NCI-H82 treated with DMSO at 0.1 percent for 48 hours (cell line): ENCODE results near the gene TRIP13.

Experiments
- DNase-seq: peaks from one replicate; lab custom pipeline; 2025; ENCODE audit not compliant: unreplicated experiment; lab: John Stamatoyannopoulos, UW

Gene TRIP13

DNA sequence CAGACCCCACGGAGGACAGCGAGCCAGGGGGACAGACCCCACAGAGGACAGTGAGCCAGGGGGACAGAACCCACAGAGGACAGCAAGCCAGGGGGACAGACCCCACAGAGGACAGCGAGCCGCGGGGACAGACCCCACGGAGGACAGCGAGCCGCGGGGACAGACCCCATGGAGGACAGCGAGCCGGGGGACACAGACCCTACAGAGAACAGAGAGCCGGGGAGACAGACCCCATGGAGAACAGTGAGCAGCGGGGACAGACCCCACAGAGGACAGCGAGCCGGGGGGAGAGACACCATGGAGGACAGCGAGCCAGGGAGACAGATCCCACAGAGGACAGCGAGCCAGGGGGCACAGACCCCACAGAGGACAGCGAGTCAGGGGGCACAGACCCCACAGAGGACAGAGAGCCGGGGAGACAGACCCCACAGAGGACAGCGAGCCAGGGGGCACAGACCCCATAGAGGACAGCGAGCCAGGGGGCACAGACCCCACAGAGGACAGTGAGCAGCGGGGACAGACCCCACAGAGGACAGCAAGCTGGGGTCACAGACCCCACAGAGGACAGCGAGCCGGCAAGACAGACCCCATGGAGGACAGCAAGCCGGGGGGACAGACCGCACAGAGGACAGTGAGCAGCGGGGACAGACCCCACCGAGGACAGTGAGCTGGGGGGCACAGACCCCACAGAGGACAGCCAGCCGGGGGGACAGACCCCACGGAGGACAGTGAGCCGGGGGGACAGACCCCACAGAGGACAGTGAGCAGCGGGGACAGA, 37.5 kb upstream of the TRIP13 start:
- DNase-seq = no peak

DNA sequence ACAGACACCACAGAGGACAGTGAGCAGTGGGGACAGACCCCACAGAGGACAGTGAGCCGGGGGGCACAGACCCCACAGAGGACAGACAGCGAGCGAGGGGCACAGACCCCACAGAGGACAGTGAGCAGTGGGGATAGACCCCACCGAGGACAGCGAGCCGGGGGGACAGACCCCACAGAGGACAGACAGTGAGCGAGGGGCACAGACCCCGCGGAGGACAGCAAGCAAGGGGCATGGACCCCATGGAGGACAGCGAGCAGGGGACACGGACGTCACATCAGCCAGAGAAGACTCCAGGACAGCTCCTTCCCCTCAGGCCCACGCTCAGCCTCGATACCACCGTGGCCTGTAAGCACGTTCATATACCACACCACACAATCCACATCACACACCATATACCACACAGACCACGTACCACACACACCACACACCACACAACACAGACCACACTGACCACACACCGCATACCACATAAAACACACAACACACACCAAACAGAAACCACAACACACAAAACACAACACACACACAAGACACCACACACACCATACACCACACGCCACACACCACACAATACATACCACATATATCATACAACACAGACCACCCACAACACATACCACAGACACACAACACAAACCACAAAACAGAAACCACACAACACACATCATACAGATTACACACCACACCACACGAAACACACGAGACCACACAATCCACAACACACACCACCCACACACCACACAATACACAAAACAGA, 36.7 kb upstream of the TRIP13 start:
- no peak for DNase-seq

DNA sequence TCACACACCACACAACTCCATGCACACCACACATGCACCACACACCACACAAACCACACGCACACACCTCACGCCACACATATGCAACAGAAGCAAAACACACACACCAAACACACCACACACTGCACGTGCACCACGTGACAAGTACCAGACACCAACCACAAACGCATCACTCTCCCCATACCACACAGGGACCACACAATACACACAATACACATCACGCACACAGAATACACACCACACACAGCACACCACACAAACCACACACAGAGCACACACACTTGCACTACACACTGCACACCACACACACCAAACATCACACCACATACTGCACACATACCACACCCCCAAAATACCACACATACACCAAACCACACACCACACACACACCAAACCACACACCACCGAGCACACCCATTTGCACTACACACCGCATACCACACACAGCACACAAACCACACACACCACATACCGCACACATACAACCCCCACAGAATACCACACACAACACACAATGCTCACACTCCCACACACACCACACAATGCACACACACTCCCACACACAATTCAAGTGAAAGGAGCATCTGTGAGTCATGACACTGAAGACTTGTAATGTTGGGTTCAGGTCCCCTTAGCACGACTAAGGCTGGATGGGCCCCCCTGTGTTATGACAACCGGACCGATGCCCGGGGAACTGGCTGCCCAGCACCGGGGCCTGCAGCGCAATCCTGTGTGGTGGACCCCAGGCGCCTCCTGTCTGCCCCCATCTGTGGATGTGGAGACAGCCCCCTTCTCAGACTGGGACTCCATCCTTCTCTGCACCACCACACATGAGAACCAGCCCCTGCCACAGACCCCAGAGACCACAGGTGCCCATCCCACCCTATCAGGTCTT, 35.9 kb upstream of the TRIP13 start:
- DNase-seq = no peak

DNA sequence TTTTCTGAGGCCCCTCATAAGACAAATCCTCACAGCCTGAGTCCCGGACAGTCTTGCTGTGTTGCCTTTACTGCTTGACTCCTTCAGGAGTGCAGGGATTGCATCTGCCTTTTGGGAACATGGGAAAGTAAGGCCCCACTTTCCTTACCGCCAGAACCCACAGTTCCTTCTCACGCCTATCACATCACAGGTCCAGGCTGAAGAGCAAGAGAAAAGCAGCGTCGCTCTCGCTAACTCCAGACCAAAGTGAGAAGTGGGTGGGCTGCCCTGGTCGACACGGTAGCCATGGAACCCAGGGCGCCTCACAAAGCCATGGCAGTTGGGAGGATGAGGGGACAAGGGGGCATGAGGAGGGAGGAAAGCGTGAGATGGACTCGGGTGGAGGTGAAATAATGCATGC, 34.0 kb upstream of the TRIP13 start:
- DNase-seq = no peak

DNA sequence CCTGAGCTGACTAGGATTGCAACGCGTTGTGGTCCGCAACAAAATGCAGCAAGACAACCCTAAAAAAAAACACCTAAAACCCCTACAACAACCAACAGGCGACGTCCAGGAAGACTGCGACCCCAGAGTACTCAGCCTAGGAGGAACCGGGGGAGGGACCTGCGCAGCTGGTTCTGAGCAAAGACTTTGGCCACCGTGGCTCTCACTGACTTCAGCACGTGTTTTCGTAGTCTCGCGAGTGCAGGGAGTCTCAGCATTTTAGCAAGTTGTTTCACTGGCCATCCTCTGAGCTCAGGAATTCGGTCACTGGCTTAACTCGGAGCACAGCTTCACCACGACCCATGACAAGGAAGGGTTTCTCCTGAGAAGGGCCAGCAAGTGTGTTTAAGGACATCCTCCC, 33.3 kb upstream of the TRIP13 start:
- no peak for DNase-seq

DNA sequence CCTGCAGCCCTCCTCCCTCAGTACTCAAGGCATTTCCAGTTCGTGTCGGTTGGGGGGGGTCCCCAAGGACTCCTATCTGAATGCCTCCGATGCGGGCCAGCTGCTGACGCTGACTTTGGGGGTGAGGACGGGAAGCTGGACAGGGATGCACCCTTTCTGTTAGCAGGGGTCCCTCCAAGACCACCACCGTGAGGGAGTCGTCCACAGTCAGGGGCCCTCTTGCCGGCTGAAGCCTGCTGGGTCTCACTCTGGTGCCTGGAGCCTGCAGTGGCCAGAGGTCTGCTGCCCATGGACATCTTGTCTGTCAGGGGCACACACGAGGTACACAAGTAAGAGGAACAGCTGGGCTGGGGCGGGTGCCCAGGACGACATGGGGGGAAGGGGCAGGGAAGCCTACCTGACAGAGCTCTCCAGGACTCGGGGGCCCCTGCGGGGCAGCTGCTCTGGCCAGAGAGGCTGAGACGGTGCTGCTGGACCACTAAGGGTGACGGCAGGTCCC, 32.8 kb upstream of the TRIP13 start:
- no peak for DNase-seq

DNA sequence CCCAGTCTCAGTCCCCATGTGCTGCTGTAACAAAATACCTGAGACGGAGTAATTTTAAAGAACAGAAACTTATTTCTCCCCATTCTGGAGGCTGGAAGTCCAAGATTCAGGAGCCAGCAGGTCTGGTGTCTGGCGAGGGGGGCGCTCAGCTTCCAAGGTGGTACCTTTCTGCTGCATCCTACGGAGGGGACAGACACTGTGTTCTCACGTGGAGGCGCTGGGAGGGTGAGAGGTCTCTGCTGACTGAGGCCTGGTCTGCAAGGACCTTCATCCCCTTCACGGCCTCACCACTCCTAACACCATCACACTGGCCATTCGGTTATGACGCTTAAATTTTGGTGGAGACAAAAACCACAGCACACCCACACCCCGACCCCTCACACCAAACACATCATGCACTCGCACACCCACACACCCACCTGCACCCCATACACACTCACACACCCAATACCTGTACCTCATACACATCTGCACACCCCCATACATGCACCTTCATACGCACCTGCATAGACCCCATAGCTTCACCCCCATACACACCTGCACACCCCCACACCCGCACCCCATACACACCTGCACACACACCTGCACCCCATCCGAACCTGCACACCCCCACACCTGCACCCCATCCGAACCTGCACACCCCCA, 32.1 kb upstream of the TRIP13 start:
- DNase-seq = no peak

DNA sequence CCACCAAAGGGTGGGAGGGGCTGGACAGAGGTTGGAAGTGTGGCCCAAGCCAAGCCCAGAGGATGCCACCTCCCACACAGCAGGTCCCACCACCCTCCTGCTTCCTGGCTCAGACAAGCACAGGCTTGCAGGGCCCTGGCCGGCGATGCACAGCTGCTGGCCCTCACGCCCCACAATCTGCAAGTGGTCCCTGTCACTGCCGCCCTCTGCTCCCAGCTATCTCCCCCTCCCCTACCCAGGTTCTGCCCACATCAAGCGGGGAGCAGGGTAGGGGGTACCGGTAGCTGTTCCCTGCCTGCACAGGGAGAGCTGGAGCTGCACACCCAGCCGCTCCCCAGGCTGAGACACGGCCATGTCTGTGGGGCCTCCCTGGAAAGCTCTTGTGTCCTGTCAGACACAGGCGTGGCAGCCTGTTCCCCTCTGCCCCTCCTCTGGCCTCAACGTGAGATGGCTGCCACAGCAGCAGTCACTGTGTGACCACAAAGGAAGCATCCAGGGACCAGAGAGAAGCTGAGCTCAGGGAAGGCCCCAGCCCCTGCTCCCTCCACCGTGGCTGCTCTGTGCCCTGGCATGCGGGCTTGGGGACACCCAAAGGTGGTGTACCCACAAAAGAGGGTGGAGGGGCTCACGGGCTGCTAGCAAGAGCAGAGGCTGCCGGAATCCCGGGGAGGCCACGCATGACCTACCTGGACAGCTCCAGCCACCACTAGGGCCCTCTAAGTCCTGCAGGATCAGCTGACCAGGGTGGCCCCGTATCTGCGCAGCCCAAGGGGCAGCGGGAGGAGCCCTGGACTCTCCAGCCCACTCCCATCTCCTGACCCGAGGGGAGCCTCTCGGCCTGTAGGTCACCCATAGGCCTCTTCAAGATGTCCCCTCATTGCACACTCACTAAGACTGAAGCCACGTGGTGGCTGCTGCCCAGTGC, 31.0 kb upstream of the TRIP13 start:
- DNase-seq = no peak

DNA sequence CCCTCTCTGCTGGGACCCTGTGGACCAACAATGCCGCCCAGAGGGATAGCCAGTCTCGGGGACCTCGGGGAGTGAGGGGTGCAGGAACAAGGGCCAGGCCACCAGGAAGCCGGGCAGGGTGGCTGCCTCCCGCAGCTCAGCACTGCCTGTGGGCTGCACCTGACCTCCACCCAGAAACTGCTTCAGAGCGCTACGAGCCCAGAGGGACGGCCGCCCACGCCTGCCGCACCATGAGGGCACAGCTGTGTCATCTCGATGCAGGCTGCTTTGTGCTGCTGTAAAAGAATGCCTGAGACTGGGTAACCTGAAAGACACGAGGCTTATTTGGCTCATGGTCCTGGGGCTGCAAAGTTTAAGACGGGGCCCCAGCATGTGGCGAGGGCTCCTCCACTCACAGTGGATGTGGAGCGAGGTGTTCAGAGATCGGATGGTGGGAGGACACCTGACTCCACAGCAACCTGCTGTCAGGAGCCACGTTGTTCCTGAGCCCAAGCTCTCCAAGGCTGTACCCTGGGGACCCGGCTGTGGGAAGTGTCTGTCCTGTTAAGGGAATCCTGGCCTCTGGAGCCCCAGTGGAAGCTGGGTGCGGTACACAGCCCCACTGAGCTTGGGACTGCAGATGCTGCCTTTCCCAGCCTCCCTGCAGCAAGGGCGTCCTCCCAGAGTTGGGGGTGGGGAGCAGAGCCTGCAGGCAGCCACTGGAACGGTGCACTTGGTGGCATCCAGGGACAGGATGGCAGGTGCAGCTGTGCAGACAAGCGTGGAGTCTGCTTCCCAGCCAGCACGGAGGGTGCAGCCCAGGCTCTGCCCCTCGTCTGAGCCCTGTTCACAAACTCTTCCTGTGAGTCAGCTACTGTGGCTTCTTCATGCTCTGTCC, 30.1 kb upstream of the TRIP13 start:
- DNase-seq = no peak

DNA sequence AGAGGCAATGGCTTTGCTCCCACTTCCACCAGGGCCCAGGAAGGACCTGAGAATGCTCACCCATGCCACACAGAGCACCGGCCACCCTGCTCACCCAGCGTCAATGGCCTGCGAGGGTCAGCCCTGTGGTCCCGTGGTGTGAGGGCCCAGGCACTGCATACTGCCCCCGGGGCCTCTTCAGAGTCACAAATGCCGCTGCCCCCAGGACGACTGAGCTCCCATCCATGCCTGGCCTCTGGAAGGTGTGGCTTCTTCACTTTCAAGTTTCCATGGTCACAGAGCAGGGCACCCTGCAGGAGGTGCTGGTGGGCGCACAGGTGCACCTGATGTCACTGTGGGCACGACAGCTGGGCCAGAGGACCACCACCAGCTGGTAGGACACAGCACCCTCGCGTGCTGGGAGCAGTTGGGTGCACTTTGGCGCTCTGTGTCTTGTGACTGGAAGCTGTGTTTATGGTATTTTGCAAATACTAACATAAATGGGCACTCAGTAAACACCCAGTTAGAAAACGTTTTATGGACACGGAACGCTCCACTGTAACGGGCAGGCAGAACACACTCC, 29.4 kb upstream of the TRIP13 start:
- no peak for DNase-seq

DNA sequence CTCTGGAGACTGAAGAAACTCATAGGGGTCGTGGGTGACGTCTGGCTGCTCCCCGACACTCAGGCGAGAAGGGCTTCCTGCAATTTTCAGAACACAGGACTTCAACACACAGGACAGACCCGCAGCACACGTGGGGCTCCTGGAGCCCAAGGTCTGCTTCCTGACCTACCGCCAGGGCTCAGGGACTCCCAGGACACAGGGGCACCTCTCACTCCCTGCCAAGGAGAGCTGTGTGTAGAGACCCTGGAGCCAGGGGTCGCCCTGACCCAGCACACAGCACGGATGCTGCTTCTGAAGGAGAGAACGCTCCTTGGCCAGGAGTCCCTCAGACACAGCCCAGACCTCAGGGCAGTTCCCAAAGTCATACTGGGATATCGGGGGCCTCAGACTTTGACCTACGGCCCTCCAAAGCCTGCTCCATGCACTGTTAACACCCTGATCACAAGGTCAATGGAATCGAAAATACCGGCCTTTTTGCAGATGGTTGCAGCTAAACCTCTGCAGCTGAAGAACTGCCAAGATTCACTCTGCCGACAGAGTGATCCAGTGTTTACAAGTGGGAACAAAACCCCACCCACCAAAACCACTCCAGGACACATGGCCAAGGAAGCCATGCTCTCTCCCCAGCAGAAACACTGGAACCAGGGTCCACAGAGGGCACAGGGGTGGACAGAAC, 28.1 kb upstream of the TRIP13 start:
- DNase-seq = no peak

DNA sequence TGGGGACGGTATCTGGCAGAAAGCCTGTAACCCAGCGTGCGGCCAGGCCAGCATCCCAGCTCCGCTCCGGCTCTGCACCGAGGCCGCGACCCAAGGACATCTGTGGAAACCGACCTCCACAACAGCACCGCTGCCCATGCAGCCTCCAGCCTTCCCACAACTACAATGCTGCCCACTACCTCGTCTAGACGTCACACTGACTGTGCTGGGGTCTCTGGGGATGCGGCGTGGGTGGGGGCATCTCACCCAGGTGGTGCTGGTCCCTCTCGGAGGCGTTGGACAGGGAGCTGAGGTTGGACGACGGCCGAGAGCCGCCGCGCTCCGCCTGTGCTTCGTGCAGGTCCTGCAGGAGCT, 27.5 kb upstream of the TRIP13 start:
- DNase-seq = no peak

DNA sequence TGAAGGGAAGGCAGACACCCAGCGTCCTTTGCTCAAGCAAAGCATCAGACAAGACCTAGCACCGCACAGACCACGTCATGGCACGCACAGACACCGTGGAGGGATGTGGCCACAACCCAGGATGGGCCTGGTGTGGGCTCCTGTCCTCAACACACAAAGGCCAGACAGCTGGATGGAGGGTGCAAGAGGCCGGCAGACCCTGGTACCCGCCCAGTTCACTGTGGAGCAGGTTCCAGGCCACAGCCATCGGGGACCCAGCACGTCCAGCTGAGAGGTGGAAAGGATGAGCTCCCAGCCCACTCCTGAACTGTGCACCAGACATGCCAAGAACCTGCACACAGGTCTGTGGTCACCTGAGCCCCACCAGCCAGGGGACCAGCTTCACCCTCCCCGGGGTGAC, 26.9 kb upstream of the TRIP13 start:
- no peak for DNase-seq

DNA sequence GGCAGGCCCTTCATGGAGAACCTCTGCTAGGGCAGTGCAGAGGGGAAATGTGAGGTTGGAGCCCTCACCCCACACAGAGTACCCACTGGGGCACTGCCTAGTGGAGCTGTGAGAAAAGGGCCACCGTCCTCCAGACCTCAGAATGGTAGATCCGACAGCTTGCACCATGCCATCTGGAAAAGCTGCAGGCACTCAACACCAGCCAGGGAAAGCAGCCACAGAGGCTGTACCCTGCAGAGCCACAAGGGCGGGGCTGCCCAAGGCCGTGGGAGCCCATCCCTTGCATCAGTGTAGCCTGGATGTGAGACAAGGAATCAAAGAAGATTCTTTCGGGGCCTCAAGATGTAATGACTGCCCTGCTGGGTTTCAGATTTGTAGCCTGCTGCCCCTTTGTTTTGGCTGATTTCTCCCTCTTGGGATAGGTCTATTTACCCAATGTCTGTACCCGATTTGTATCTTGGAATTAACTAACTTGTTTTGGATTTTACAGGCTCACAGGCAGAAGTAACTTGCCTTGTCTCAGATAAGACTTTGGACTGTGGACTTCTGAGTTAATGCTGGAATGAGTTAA, 25.3 kb upstream of the TRIP13 start:
- DNase-seq = no peak

DNA sequence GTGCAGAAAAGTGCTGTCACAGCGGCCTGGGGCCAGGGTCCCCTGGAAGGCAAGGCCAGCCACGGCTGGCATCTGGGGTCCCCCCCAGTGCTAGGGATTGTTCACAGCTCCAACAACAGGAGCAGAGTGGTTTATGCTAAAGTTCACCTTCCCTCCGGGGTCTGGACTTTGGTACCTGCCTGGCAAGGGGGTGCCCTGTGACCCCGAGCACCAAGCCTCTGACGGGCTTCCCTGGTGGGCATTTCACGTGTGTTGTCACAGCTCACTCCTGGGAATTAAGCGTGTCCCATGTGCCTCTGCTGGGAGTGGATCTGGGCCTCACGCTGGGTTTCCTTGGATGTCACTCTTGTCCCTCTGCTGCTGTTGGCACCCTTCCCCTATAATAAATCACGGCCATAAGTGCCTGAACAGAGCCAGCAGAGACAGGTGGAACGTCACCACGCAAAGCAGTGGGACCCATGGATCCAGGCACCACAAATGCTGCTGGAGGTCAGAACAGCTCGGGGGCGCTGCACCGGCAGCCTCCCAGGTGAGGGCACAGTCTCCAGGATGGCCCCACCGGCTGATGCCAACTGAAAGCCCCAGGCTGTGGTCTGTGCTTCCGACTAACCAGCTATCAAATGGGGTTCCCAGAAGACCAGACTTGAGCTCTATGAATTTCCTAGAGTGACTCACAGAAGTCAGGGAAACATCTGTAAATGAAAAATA, 24.1 kb upstream of the TRIP13 start:
- DNase-seq = no peak

DNA sequence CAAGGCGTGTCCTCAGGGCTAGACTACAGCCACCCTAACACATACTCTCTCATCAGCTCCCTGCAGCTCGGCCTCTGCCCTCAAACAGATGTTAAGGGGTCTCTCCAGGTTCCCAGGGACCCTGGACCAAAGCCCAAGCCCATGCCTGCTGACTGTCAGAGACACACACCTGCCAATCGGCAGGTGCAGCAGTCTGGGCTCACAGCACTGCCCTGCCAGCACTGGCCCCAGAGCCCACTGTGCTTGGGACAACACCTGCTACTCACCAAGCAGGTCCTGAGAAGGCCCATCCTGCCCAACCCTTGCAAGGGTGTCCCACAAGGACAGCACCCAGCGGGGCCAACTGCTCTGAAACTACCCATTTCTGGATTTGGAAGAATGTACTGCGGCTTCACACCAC, 21.7 kb upstream of the TRIP13 start:
- DNase-seq = no peak

DNA sequence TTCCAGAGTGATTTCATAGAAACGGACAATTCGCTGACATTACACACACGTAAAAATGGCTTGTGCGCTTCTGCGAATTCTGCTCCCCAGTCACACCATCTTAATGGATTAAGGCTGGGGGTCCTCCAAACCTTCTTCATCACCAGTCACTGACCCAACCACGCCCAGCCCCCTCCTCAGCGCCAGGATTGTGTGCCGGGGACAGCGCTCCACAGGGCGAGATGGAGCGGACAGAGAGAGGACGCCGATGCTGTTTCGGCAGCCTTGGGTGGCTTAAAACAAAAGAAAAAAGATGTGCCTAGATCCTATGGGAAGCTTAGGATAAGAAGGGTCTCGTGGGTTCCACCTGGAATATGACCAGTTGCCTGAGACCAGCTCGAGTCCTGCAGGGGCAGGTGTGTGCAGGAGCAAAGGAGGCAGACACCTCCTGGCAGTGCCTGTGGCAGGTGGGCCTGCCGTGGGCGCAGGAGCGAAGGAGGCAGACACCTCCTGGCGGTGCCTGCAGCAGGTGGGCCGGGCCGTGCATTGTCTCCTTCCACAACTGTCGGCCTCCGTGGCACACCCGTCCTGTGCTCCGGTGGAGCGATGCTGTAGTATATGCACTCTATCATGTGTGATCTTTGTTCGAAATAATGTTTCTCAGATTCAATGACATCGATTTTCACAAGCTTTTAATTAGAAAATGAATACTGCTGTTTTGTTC, 20.9 kb upstream of the TRIP13 start:
- no peak for DNase-seq
